Activated CD8-positive, alpha-beta T cell treated with anti-CD3 and anti-CD28 coated beads for 36 hours (primary cell): ENCODE data around the gene UGT1A9. TPM values are rescaled to one million over a fixed set of nuclear protein-coding genes. Genes with fewer than 3 reads are reported as not detected.
"Not testable (repeated sequence)": the region's sequence is repeated elsewhere in the genome, so short reads cannot be mapped to it uniquely, and the experiment has no call there.

ENCODE experiments used
- ATAC-seq: fragments of 200-7000 bp; cut with Tn5 transposase; one replicate; pipeline ENCODE4 v1.10.0; 2021; ENCODE audit warnings: mild to moderate bottlenecking, moderate library complexity
- CTCF ChIA-PET: fragments of 350-600 bp; sonication (Branson Sonifier 250); formaldehyde crosslinking; loops from one replicate; lab custom pipeline; 2021; ENCODE audit warnings: antibody characterized with exemption; lab: Charles Lee
- POLR2A ChIA-PET: fragments of 350-600 bp; sonication (Branson Sonifier 250); formaldehyde crosslinking; loops from one replicate; lab custom pipeline; 2021; ENCODE audit warnings: antibody characterized with exemption; lab: Charles Lee
- DNase-seq: peaks from one replicate; pipeline ENCODE4 v3.0.0-alpha.2; 2020
- H3K27ac Mint-ChIP-seq: one replicate; pipeline ENCODE4 v1.8.0; 2021; ENCODE audit warnings: mild to moderate bottlenecking, mixed read lengths
- H3K27me3 Mint-ChIP-seq: one replicate; pipeline ENCODE4 v1.8.0; 2021; ENCODE audit warnings: mixed read lengths
- H3K36me3 Mint-ChIP-seq: one replicate; pipeline ENCODE4 v1.8.0; 2021; ENCODE audit warnings: low read depth, mixed read lengths
- H3K4me1 Mint-ChIP-seq: one replicate; pipeline ENCODE4 v1.8.0; 2021; ENCODE audit warnings: low read depth, mixed read lengths
- H3K4me3 Mint-ChIP-seq: one replicate; pipeline ENCODE4 v1.8.0; 2021; ENCODE audit warnings: mild to moderate bottlenecking, moderate library complexity, mixed read lengths
- H3K9me3 Mint-ChIP-seq: one replicate; pipeline ENCODE4 v1.8.0; 2021; ENCODE audit warnings: mixed read lengths
- intact Hi-C: fragments of 100-400 bp; cut with micrococcal nuclease; formaldehyde crosslinking; loops from one replicate; pipeline ENCODE4 v1.10.0; 2022
- total RNA-seq, 2 experiments: library from RNA; stranded (reverse); gene quantifications; one replicate each; pipeline ENCODE4 v1.2.3, GENCODE V29; 2021
- TF ChIP-seq, protein P1 (sequence below): fragments of 200-600 bp; IDR thresholded peaks from one replicate; pipeline ENCODE4 v1.8.0; 2022; ENCODE audit warnings: antibody characterized with exemption, mild to moderate bottlenecking

The UGT1A9 gene
- total RNA-seq, 2 experiments from 2014 or later: not detected

GRCh38 chr2:233746475-233747282 lies 75.0 kb downstream of the UGT1A9 start:
- CTCF ChIA-PET: no interaction called here
- Mint-ChIP-seq H3K27me3 (peaks cover 16% of the 10 kb centered on the region), H3K4me3 (no peak overlapping the region), H3K27ac (no peak overlapping the region), H3K4me1 (no peaks in the 10 kb centered on the region), H3K9me3 (peaks cover 11% of the 10 kb centered on the region), H3K36me3 (no peaks in the 10 kb centered on the region)
- POLR2A ChIA-PET: interaction anchor here (0.6 kb wide), 1 partner anchor 204 kb away, joined by 3 read pairs; no protein-coding TSS in a partner anchor
- no peak for ATAC-seq
- TF ChIP-seq, protein P1, sequence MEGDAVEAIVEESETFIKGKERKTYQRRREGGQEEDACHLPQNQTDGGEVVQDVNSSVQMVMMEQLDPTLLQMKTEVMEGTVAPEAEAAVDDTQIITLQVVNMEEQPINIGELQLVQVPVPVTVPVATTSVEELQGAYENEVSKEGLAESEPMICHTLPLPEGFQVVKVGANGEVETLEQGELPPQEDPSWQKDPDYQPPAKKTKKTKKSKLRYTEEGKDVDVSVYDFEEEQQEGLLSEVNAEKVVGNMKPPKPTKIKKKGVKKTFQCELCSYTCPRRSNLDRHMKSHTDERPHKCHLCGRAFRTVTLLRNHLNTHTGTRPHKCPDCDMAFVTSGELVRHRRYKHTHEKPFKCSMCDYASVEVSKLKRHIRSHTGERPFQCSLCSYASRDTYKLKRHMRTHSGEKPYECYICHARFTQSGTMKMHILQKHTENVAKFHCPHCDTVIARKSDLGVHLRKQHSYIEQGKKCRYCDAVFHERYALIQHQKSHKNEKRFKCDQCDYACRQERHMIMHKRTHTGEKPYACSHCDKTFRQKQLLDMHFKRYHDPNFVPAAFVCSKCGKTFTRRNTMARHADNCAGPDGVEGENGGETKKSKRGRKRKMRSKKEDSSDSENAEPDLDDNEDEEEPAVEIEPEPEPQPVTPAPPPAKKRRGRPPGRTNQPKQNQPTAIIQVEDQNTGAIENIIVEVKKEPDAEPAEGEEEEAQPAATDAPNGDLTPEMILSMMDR: no peak
- intact Hi-C loops: no loop called here
- DNase-seq: no peak

GRCh38 chr2:233747283-233747544 lies 75.5 kb downstream of the UGT1A9 start:
- CTCF ChIA-PET: no interaction called here
- no peak for DNase-seq
- TF ChIP-seq, protein P1: no peak
- Mint-ChIP-seq H3K27me3 (peaks cover 14% of the 10 kb centered on the region), H3K27ac (no peak overlapping the region), H3K4me3 (no peak overlapping the region), H3K4me1 (no peaks in the 10 kb centered on the region), H3K36me3 (no peaks in the 10 kb centered on the region), H3K9me3 (peaks cover 11% of the 10 kb centered on the region)
- POLR2A ChIA-PET: interaction anchor here (0.6 kb wide), 1 partner anchor 204 kb away, joined by 3 read pairs; no protein-coding TSS in a partner anchor
- intact Hi-C loops: no loop called here
- ATAC-seq: no peak

- H3K27ac Mint-ChIP-seq, H3K4me3 Mint-ChIP-seq, H3K4me1 Mint-ChIP-seq, POLR2A ChIA-PET, ATAC-seq, DNase-seq, intact Hi-C loops, CTCF ChIA-PET, H3K36me3 Mint-ChIP-seq: not testable (repeated sequence)
- peaks cover 11% of the 10 kb centered on the region for H3K9me3 Mint-ChIP-seq
- H3K27me3 Mint-ChIP-seq: peaks cover 14% of the 10 kb centered on the region
Measured at GRCh38 chr2:233750689-233751088, 79.0 kb downstream of the UGT1A9 start.

DNA sequence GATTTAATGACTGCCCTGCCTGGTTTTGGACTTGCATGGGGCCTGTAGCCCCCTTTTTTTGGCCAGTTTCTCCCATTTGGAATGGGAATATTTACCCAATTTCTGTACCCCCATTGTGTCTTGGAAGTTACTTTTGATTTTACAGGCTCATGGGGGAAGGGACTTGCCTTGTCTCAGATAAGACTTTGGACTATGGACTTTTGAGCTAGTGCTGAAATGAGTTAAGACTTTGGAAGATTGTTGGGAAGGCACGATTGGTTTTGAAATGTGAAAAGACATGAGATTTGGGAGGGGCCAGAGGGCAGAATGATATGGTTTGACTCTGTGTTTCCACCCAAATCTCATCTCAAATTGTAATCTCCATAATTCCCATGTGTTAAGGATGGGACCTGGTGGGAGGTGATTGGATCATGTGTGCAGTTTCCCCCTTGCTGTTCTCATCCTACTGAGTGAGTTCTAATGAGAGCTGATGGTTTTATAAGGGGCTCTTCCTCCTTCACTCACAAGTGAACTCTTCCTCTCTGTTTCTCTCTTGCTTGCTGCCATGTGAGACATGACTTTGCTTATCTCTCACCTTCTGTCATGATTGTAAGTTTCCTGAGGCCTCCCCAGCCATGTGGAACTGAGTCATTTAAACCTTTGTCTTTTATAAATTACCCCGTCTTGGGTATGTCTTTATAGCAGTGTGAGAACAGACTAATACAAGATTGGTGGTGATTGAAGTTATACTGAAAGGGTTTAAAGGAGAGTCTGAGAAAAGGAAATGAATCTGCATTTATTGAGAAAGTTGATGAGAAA lies 79.7 kb downstream of the UGT1A9 start:
- H3K4me1 Mint-ChIP-seq, H3K4me3 Mint-ChIP-seq, H3K36me3 Mint-ChIP-seq, DNase-seq, POLR2A ChIA-PET, ATAC-seq, CTCF ChIA-PET, intact Hi-C loops, H3K27ac Mint-ChIP-seq: not testable (repeated sequence)
- Mint-ChIP-seq H3K27me3 (peaks cover 14% of the 10 kb centered on the region), H3K9me3 (peaks cover 11% of the 10 kb centered on the region)

GRCh38 chr2:233754872-233755611 lies 83.3 kb downstream of the UGT1A9 start:
- H3K9me3 Mint-ChIP-seq: peaks cover 8% of the 10 kb centered on the region
- intact Hi-C loops: no loop called here
- no peak overlapping the region for H3K27ac Mint-ChIP-seq
- no peak for ATAC-seq
- no peak for DNase-seq
- ChIA-PET POLR2A (no interaction called here), CTCF (no interaction called here)
- no peaks in the 10 kb centered on the region for H3K36me3 Mint-ChIP-seq
- TF ChIP-seq, protein P1: no peak
- no peaks in the 10 kb centered on the region for H3K4me1 Mint-ChIP-seq
- no peak overlapping the region for H3K4me3 Mint-ChIP-seq
- peaks cover 1% of the 10 kb centered on the region for H3K27me3 Mint-ChIP-seq
